COLO668 (cell line): ENCODE results near the gene PDZD2.

ENCODE experiments used
- DNase-seq: peaks from one replicate; lab custom pipeline; 2025; ENCODE audit not compliant: unreplicated experiment; lab: John Stamatoyannopoulos, UW

PDZD2 gene

GRCh38 chr5:31860726-31861433 lies 221.9 kb downstream of the PDZD2 start:
- DNase-seq, result no peak

GRCh38 chr5:31861601-31862000 lies 222.7 kb downstream of the PDZD2 start:
- DNase-seq, result no peak

GRCh38 chr5:31863991-31864411 lies 225.1 kb downstream of the PDZD2 start:
- no peak for DNase-seq

GRCh38 chr5:31866166-31866565 lies 227.2 kb downstream of the PDZD2 start:
- no peak for DNase-seq

- DNase-seq, result no peak
These were observed 228.3 kb downstream of the PDZD2 start for GRCh38 chr5:31867219-31867618.

GRCh38 chr5:31880449-31880848 lies 241.5 kb downstream of the PDZD2 start:
- DNase-seq, result no peak

GRCh38 chr5:31884896-31885295 lies 246.0 kb downstream of the PDZD2 start:
- no peak for DNase-seq

GRCh38 chr5:31886206-31886605 lies 247.3 kb downstream of the PDZD2 start:
- DNase-seq, result no peak

- no peak for DNase-seq
These were observed 248.6 kb downstream of the PDZD2 start for GRCh38 chr5:31887556-31887955.

- no peak for DNase-seq
These were observed 249.6 kb downstream of the PDZD2 start for GRCh38 chr5:31888564-31888963.

- DNase-seq, result no peak
These were observed 250.2 kb downstream of the PDZD2 start for GRCh38 chr5:31889001-31889561.

GRCh38 chr5:31890046-31890445 lies 251.1 kb downstream of the PDZD2 start:
- no peak for DNase-seq

- no peak for DNase-seq
These were observed 255.2 kb downstream of the PDZD2 start for GRCh38 chr5:31894141-31894540.

- DNase-seq, result no peak
These were observed 256.4 kb downstream of the PDZD2 start for GRCh38 chr5:31895199-31895820.

- DNase-seq, result no peak
These were observed 259.2 kb downstream of the PDZD2 start for GRCh38 chr5:31898036-31898632.

GRCh38 chr5:31900296-31900865 lies 261.4 kb downstream of the PDZD2 start:
- DNase-seq, result no peak

- no peak for DNase-seq
These were observed 263.0 kb downstream of the PDZD2 start for GRCh38 chr5:31901807-31902530.

- DNase-seq, result no peak
These were observed 269.5 kb downstream of the PDZD2 start for GRCh38 chr5:31908396-31908795.

- DNase-seq, result no peak
These were observed 270.1 kb downstream of the PDZD2 start for GRCh38 chr5:31909073-31909472.

GRCh38 chr5:31911291-31912265 lies 272.6 kb downstream of the PDZD2 start:
- no peak for DNase-seq
